ENCODE results near the gene LRRC55. TPM values are rescaled to one million over a fixed set of nuclear protein-coding genes. Genes with fewer than 3 reads are reported as not detected.

Gene LRRC55
- total and polyA plus RNA-seq, 9 of the 15 experiments (the other 6 are each of a cell fraction or from before 2014, with no cell fraction given), result not detected

GRCh38 chr11:57237204-57237681 is 55.5 kb downstream of the LRRC55 start, which contains the start of gene APLNR (continued):
- TF ChIP-seq MLLT1 (IDR thresholded peaks at IDR 0.05), result peak in 1 of 2 experiments; percentile 48; a peak in 1 of 4 replicates
- no peak for TF ChIP-seq PPARD (CRISPR knock-in tag; IDR thresholded peaks at IDR 0.05)
- peak; percentile 23; the same call in 1 of the 2 replicates for TF ChIP-seq NFIC (IDR thresholded peaks at IDR 0.05)
- no peak for TF ChIP-seq CGGBP1 (CRISPR knock-in tag; IDR thresholded peaks at IDR 0.05)
- no peak for TF ChIP-seq ATF1 (CRISPR knock-in tag; IDR thresholded peaks at IDR 0.05)
- peak; percentile 68 for TF ChIP-seq ATF1 (tag; IDR thresholded peaks at IDR 0.05)
- 0 out of 2 replicates have a peak, but pooled peaks have one; percentile 13 for TF ChIP-seq FOSL1 (tag; conservative IDR thresholded peaks at IDR 0.05)
- TF ChIP-seq MBD2 (IDR thresholded peaks at IDR 0.05; ENCODE audit: borderline replicate concordance, low read depth), result 0 out of 2 replicates have a peak, but pooled peaks have one; percentile 25
- no peak for TF ChIP-seq ATF4 (CRISPR knock-in tag; IDR thresholded peaks at IDR 0.05)
- peak; percentile 87 for TF ChIP-seq PKNOX1 (IDR thresholded peaks at IDR 0.05)
- peak; percentile 54 for TF ChIP-seq GABPA (tag; conservative IDR thresholded peaks at IDR 0.05; ENCODE audit: low read depth)
- no peak for TF ChIP-seq ZNF354B (CRISPR knock-in tag; IDR thresholded peaks at IDR 0.05)
- no peak for TF ChIP-seq NFIX (CRISPR knock-in tag; IDR thresholded peaks at IDR 0.05; ENCODE audit: low read depth)
- peak; percentile 44; the same call in 1 of the 2 replicates for TF ChIP-seq LEF1 (IDR thresholded peaks at IDR 0.05)
- 0 out of 2 replicates have a peak, but pooled peaks have one; percentile 17 for TF ChIP-seq CTBP1 (IDR thresholded peaks at IDR 0.05; ENCODE audit: borderline replicate concordance)
- peak; percentile 41; the same call in 1 of the 2 replicates for TF ChIP-seq CBFA2T2 (conservative IDR thresholded peaks at IDR 0.05)
- no peak for TF ChIP-seq ZNF274 (IDR thresholded peaks at IDR 0.05; ENCODE audit: borderline replicate concordance, low read depth, low read length)
- peak; percentile 93 for TF ChIP-seq ZNF384 (IDR thresholded peaks at IDR 0.05; ENCODE audit: low read depth, low read length)
- TF ChIP-seq CBFA2T3 (IDR thresholded peaks at IDR 0.05), result peak; percentile 56
- peak; percentile 11; the same call in 1 of the 2 replicates for TF ChIP-seq MTA2 (IDR thresholded peaks at IDR 0.05; ENCODE audit: low read depth)
- peak; percentile 62 for TF ChIP-seq EGR1 (conservative IDR thresholded peaks at IDR 0.05)
- TF ChIP-seq VEZF1 (CRISPR knock-in tag; IDR thresholded peaks at IDR 0.05), result peak; percentile 50; the same call in 1 of the 2 replicates
- peak; percentile 10 for TF ChIP-seq JUND (IDR thresholded peaks at IDR 0.05; ENCODE audit: borderline replicate concordance, low read depth, low read length)
- no peak; the same call in 2 of the 3 replicates for TF ChIP-seq JUND (tag; IDR thresholded peaks at IDR 0.05; ENCODE audit: borderline replicate concordance, low read depth, low read length)
- no peak for TF ChIP-seq ZNF239 (CRISPR knock-in tag; IDR thresholded peaks at IDR 0.05)
